NK-92 (cell line): ENCODE results near the gene MRPS25.

Experiments used
- DNase-seq: peaks from one replicate; lab custom pipeline; 2025; ENCODE audit not compliant: unreplicated experiment; lab: John Stamatoyannopoulos, UW

Gene MRPS25

DNA sequence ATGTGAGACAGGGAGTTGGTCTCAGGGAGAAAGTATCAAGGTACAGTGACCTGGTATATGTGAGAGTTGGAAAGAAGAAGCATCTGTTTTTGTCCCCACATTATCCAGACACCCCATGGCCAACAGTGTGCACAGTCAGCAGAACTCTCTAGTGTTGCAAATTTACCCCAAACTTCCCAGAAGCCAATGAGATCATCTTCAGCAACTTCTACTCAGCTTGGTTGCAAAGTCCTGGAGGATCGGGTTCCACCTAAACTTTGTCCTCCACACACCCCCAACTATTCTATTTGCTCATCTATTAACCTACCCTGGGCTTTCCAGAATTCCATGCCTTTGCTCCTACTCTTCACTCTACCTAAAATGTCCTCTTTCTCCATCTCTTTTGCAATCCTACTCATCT, 18.1 kb upstream of the MRPS25 start:
- DNase-seq: no peak

DNA sequence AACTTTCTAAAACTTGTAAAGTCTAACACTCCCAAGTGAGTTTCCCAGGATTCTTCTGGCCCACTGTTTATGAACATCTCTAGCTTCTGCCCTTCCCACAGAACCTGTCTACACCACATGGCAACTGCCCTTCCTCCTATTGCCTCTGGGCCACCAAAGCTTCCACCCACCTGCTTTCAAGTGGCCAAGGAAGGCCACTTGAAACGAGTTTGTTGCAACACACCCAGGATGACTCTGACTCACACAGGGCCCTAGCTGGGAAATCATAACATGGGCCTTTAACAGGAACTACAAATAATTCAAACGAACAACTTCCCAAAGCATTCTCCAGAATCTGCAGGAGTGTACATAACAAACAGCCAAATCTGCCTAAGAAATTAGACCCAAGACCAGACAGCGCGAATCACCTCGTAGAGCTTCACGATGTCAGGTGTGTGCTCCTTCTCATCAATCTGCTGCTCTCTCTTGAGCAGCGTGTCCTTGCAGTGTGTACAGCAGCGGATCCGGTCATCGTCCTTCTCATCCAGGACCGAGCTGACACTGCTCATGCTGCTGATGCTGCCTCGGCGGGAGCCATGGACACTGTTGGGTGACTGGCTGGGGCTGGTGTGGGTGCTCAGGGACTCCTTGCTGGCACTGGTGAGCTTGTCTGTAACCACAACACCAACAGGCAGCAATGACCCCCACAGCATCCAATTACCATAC, 17.0 kb upstream of the MRPS25 start:
- DNase-seq: no peak

DNA sequence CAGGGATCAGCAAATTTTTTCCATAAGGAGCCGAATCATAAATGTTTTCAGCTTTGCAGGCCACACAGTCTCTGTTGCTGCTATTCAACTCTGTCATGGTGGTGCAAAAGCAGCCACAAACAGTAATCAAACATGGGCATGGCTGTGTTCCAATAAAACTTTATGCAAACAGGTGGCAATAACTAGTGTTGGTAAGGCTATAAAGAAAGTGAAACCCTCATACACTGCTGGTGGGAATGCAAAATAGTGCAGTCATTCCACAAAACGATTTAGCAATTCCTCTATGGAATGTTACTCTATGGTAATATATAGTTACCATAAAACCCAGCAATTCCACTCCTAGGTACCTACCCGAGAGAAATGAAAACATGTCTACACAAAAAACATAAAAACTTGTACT, 14.0 kb upstream of the MRPS25 start:
- DNase-seq: no peak

DNA sequence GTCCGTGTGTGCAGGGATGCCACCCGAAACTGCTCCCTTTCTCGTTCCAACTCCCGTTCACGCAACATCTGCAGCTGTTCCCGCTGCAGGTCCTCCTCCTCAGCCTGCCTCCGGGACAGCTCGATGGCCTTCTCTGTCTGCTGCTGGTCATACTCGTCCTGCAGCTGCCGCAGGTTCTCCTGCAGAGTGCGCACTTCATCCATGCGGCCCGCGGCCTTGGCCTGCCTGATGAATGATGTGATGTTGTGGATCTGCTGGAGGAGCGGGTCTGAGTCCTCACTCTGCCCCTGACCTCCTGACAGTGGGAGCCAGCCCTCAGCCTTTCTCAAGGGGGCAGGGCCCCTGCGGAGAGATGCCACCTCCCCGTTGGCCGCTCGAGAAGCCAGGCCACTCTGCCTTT, 9.4 kb upstream of the MRPS25 start:
- no peak for DNase-seq

DNA sequence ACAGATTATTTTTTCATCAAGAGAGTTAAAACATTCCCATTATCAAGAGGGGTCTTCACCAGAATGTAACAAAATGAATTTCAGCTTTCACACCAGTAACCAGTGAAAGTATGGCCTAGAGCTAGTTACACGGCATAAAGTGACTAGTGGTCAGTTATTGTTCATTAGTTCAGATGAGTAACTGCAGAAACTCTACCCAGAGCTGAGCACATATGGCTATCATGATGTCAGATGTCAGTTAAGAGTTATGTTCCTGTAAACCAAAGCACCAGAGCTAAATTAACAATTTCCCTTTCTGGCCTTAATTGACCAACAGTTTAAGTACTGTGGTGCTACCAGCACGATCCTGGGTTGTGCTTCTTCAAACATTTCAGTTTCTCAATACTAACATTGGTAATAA, 6.6 kb upstream of the MRPS25 start:
- DNase-seq: no peak

DNA sequence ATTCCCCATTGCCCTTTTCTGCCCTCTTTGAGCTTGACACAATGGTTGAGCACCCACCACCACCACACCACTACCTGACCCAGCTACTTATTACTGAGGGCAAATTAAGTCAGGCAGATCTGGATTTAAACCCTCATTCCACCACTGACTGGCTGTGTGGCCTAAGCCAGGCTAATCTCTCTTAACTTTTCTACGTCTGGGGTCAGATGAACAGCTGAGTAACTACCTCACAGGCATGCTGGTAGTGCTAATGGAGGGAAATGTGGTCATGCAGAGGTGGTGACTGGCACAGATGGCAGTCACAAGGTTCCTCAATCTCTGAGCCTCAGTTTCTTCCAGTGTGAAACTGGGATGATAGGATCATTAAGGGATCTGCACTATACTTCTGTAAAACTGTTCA, 4.3 kb upstream of the MRPS25 start:
- DNase-seq: no peak

DNA sequence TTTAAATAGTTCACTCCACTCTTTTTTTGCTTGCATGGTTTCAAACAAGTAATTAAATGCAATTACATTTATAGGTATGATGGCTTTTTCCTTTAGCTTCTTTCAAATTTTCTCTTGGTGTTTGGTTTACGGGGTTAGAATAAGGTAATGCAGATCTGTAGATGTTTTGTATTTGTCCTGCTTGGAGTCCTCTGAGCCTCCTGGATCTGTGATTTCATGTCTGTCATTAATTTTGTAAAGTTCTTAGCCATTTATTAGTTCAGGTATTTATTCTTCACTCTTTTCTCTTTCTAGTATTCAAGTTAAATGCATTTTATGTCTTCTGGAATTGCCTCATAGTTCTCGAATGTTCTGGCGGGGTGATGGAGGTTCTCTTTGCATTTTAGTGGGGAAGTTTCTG, 1.4 kb upstream of the MRPS25 start:
- no peak for DNase-seq

DNA sequence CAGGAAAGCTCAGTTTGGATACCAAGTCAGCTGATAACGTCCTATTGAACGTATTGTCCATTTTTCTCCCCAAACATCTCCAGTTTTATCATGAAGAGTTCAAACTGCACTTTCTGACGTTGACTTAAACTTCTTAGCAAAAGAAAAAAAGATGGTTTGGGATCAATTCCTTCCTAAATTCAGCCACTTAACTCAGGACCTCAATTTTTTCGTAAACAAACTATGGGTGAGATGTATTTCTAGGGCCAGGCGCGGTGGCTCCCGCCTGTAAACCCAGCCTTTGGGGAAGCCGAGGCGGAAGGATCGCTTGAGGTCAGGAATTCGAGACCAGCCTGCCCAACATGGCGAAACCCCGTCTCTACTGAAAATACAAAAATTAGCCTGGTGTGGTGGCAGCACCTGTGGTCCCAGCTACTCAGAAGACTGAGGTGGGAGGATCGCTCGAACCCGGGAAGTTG, 464 bp upstream of the MRPS25 start:
- no peak for DNase-seq

DNA sequence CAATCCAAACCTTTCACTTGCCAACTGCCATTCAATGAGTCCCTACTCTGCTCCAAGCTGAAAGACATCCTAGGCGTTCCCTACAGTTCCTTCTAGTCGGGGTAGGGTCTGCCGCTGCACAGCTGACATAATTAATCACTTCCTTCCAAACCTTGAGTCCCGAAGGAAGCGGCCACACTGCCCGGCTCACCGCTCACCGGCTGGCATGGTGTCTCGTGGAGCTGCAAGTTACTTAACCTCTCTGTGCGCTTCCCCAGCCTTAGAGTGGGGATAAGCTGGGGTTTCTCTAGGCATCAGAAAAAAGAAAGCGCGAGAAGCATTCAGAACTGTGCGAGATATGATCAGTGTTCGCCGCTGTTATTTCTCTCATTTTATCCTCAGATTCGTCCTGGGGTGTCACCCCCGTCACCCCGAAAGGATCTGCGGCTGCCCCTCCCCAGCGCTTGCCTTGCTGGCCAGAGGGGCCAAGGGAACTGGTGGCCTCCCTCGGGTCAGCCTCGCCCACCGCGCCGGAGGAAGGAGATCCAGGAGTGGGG, 748 bp downstream of the MRPS25 start:
- DNase-seq: no peak

DNA sequence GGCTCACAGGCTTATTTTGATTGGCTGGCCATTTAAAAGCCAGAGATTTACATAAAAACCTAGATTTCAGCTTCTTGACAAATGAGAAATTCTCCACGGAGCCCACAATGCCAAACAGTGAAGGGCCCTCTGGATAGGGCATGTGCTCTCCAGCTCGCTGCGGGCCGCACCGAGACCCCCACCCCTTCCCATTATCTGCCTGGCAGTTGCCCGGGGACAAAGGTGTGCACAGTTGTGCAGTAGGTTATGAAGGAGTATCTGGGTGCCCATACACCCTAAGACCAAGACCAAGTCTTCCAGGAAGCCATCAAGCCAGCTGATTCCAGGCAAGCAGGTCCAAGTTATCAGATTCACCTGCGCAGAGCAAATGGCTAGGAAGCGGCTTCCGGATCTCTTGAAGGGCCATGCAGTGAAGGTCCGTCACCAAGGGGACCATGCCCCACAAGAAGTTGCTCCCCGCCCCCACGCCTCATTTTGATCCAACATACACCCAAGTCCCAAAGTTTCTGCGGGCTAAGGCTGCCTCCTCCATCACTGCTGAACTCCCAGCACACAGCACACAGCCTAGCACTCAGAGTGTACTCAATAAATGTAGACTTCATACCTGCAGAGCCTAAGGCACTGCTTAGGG, 1.3 kb downstream of the MRPS25 start:
- no peak for DNase-seq

DNA sequence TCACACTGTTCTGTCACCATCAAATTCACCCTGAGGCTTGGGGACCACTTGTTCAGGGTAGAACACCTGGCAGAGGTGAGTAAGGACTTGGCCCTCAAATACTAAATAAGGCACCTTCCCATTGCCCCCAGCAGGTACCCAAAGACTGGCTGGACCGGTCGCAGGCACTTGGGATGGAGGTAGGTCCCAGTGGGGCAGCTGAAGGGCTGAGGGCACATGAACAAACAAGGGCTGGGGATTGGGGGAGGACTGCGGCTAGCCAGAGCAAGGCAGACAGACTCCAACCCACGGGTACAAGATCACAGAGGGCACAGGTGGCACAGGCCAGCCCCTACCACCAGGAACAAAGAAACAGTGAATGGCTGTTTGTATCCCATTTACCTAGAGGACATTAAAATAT, 1.9 kb downstream of the MRPS25 start:
- no peak for DNase-seq

DNA sequence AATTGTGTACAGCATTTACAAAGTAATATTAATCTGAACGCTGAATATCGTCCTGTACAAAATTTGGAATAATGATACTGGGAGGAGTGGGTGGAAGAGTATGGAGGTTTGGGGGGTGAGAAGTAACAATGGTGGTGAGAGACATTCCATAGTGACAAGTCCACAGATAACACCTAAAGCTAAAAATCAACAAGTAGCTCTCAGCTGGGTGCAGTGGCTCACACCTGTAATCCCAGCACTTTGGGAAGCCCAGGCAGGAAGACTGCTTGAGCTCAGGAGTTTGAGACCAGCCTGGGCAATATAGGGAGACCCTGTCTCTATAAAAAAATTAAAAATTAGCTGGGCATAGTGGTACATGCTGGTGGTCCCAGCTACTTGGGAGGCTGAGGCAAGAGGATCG, 5.1 kb downstream of the MRPS25 start:
- no peak for DNase-seq

DNA sequence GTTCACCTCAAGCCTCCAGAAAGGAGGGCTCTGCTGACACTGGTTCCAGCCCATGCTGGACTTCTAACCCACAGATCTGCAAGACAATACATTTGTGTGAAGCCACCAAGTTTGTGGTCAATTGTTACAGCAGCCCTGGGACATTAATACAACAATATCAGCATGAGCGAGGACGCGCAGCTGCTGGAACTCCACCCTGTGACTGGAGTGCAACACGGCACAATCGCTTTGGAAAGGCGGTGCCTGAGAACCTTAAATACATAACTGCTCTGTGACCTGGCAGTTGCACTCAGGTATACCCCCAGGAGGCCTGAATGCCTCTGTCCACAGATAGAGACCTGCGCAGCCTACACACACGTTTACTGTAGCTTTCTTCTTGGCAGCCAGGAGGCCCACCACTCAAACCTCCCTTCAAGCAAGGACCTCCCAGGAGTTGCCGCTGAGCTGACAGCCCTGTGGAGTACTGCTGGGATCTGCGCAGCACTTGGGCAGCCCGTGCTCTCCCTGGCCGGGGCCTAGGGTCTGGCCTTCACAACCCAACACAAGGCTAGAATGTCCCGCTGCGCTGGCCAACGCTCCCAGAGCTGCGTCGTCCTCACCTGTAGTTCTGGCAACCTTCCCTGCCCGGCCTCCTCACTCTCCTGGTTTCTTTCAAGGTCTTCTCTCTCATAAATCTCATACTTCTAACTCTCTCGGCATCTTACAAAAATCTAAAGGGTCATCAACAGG, 8.3 kb downstream of the MRPS25 start:
- DNase-seq: no peak

DNA sequence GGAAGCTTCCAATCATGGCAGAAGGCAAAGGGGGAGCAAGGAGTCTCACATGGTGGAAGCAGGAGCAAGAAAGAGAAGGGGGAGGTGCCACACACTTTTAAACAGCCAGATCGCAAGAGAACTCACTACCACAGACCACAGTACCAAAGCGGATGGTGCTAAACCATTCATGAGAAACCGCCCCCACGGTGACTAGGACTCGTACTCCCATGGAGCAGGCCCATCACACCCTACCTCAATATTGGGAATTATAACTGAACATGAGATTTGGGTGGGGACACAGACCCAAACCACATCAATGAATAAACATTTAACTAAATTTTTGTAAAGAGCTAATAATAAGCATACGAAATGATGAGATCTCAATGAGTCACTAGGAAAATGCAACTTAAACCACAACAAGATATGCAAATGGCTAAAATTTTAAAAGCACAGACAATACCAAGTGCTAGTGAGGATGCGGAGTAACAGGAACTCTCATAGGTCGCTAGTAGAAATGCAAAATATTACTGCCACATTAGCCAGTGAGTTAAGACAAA, 10.0 kb downstream of the MRPS25 start:
- no peak for DNase-seq

DNA sequence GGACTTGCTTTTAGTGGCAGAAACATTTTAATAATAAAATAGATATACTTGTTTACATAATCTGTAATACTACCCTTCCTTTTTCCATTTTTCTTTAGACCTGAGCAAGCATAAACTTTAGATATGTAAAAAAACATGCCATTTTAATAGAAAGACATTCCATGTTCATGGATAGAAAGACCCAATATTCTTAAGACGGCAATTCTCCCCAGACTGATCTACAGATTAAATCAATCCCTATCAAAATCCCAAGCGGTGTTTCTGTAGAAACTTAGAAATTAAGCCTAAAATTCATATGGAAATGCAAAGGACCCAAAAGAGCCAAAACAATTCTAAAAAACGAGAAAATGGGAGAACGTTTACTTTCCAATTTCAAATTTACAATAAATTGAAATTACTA, 11.6 kb downstream of the MRPS25 start:
- DNase-seq: no peak

DNA sequence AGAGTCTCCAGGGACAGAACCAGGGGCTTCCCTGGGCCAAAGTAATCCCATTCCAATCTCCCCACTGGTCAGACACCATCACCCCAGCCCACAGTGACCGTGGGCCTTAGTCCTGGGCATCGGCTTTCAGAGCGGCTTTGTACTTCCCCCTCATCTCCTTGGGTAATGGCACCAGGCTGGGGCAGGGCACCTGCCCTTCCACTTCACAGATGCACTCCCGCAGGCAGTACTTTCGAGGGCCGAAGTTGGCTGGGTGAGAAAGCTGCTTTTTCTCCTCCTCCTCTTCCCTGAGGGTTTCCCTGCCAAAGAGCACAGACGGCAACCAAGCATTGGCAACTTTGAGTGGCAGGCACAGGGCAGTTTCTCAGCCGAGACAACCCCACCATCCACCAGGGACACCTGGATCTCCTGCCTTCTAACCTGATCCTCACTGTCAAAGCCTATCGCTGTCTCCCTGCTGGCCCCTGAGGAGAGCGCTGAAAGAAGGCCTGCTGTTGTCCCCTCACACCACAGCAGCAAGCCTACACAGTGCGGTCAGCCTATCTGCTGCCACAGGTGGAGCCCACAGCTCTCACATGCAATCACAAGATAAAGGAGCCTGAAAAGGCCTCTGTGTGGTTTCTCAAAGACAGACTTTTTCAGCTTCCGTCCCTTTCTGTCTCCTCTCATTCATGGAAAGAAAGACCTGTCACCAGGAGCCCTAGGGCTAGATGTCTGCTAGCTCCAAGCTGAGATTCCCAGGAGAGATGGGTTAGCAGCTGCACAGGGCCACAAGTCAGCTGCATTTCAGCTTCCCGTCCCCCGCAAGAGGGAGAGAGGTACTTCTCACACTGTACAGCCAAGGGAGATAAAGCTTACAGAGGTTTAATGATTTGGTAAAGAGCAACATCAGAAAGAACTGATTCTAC, 12.5 kb downstream of the MRPS25 start:
- no peak for DNase-seq

DNA sequence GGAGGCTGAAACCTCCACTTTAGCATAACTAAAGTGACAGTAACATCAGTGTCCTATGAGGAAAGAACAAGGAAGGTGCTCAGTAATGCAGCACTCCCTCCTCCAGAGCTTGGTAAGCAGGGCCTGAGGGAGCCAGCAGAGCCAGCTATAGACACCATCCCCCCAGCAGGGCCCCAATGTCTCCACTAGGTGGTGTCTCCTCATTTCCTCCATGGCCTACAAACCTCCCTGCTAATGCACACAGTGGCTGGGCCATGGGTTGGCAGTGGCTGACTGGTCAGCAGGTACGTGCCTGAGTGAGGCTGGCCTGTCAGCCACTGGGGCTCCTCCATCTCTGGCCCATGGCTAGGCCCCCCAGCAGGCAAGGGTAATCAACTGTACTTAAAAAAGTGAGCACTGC, 13.6 kb downstream of the MRPS25 start:
- DNase-seq: no peak

DNA sequence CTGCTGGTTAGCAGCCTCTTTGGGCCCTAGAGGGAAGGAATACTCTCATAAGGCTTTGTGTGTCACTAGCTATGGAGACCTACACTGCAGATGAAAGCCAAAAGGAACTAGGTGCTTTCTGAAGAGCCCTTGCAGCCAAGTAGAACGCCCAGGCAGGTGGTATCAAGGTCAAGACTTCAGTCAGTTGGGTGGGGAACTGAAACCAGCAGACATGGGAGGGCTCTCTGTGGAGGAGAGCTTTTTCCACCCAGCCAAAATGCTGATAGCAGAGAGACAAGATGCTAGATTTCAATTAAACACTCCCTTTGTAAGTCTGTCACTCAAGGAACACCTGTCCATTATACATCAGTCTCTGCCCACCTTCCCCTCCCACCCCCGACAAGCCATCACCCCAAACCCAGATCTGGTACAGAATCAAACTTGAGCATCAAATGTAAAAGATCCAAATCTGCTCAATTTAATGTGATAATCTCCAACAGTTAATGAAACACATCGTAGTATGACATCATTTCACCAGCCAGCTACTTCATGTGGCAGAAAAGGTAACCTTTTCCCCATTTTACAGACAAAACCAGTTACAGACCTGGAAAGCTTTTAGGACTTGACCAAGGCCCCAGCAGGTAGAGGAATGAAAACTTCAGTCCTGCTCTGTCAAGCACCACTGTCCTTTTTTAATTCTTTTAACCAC, 14.6 kb downstream of the MRPS25 start:
- DNase-seq: no peak

DNA sequence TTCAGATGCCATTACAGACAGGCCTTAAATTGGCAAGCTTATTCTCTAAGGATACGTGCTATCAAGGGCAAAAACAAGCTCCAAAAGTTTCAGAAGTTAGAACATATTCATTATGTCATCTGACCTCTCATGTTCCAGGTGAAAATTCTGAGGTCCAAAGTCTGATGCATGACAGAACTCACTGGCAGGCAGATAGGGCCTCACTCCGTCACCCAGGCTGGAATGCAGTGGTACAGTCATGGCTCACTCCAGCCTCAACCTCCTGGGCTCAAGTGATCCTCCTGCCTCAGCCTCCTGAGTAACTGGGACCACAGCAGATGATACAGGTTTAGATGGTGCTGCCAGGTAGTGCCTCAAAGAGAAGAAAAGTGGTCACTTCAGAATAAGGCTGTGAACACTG, 15.5 kb downstream of the MRPS25 start:
- DNase-seq: no peak

DNA sequence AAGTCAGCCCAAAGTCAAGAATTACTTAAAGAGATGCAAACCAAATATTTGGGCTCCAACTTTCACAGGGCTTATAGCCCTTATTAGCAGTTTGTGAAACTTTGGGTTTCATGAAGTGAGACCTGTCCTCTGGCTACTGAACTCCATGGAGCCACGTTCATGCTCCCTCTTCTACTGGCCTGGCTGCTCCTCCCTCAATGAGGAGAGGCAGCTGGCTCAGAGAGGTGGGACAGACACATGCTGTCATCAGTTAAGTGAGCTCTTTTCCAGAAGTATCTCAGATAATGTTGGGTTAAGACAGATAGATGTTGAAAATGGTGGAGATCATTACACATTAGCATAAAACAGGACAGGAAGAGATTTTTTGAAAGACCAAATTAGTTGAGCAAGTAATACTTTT, 19.4 kb downstream of the MRPS25 start:
- no peak for DNase-seq
